Dendritic cell treated with granulocyte-macrophage colony-stimulating factor and Interleukin-4, amounts not matched to agents 40 ng/mL and 50 ng/mL, for 4 days (primary cell): Measurements from ENCODE around the gene EIF4EBP2.

ENCODE experiments used
- H3K27ac Mint-ChIP-seq: one replicate; pipeline ENCODE4 v1.8.0; 2022; ENCODE audit warnings: mild to moderate bottlenecking, mixed read lengths
- H3K27me3 Mint-ChIP-seq: one replicate; pipeline ENCODE4 v1.8.0; 2022; ENCODE audit warnings: mild to moderate bottlenecking, mixed read lengths
- H3K36me3 Mint-ChIP-seq: one replicate; pipeline ENCODE4 v1.8.0; 2022; ENCODE audit warnings: low read depth, mixed read lengths
- H3K4me1 Mint-ChIP-seq: one replicate; pipeline ENCODE4 v1.8.0; 2022; ENCODE audit warnings: low read depth, mixed read lengths
- H3K4me3 Mint-ChIP-seq: one replicate; pipeline ENCODE4 v1.8.0; 2022; ENCODE audit warnings: mild to moderate bottlenecking, moderate library complexity, mixed read lengths
- H3K9me3 Mint-ChIP-seq: one replicate; pipeline ENCODE4 v1.8.0; 2022; ENCODE audit warnings: mixed read lengths
- intact Hi-C: fragments of 100-400 bp; cut with micrococcal nuclease; formaldehyde crosslinking; loops from one replicate; pipeline ENCODE4 v1.15.0; 2022

Gene EIF4EBP2

GRCh38 chr10:70472799-70473454, 69.0 kb downstream of the EIF4EBP2 start:
- H3K9me3 Mint-ChIP-seq, result no peaks in the 10 kb centered on the region
- H3K27ac Mint-ChIP-seq, result no peak overlapping the region
- peaks cover 54% of the 10 kb centered on the region for H3K27me3 Mint-ChIP-seq
- H3K4me3 Mint-ChIP-seq, result no peak overlapping the region
- H3K36me3 Mint-ChIP-seq, result no peaks in the 10 kb centered on the region
- intact Hi-C loops, result no loop called here
- peaks cover 6% of the 10 kb centered on the region for H3K4me1 Mint-ChIP-seq

- Mint-ChIP-seq H3K4me1 (peaks cover 19% of the 10 kb centered on the region), H3K4me3 (no peak overlapping the region), H3K36me3 (no peaks in the 10 kb centered on the region), H3K9me3 (no peaks in the 10 kb centered on the region), H3K27me3 (peaks cover 59% of the 10 kb centered on the region), H3K27ac (no peak overlapping the region)
- intact Hi-C loops, result loop anchor here (5.0 kb wide), 1 partner anchor 53 kb away; no protein-coding TSS in a partner anchor
Observed at GRCh38 chr10:70474780-70475179, 70.8 kb downstream of the EIF4EBP2 start.

GRCh38 chr10:70475661-70476060, 71.7 kb downstream of the EIF4EBP2 start:
- Mint-ChIP-seq H3K4me3 (no peak overlapping the region), H3K36me3 (no peaks in the 10 kb centered on the region), H3K27ac (no peak overlapping the region), H3K27me3 (peaks cover 67% of the 10 kb centered on the region), H3K4me1 (peaks cover 27% of the 10 kb centered on the region), H3K9me3 (no peaks in the 10 kb centered on the region)
- intact Hi-C loops, result loop anchor here (5.0 kb wide), 1 partner anchor 52 kb away; no protein-coding TSS in a partner anchor

GRCh38 chr10:70476249-70477035, 72.5 kb downstream of the EIF4EBP2 start:
- Mint-ChIP-seq H3K9me3 (no peaks in the 10 kb centered on the region), H3K27me3 (peaks cover 69% of the 10 kb centered on the region), H3K36me3 (no peaks in the 10 kb centered on the region), H3K4me1 (peaks cover 33% of the 10 kb centered on the region), H3K27ac (no peak overlapping the region), H3K4me3 (no peak overlapping the region)
- intact Hi-C loops, result loop anchor here (5.0 kb wide), 1 partner anchor 51 kb away; no protein-coding TSS in a partner anchor

GRCh38 chr10:70477661-70478162, 73.8 kb downstream of the EIF4EBP2 start:
- Mint-ChIP-seq H3K27ac (peak overlapping the region; percentile 62), H3K4me1 (peaks cover 42% of the 10 kb centered on the region), H3K27me3 (peaks cover 73% of the 10 kb centered on the region), H3K9me3 (no peaks in the 10 kb centered on the region), H3K4me3 (peak overlapping the region; percentile 74), H3K36me3 (no peaks in the 10 kb centered on the region)
- intact Hi-C loops, result loop anchor here (5.0 kb wide), 1 partner anchor 50 kb away; no protein-coding TSS in a partner anchor
